ENCODE data around the gene DSCAML1.

Gene DSCAML1

GRCh38 chr11:117789241-117789640 is 7.8 kb downstream of the DSCAML1 start:
- Histone ChIP-seq H3K27ac (ENCODE audit: low read depth, low read length) (no peak overlapping the region), H3K4me3 (ENCODE audit: low read depth, low read length) (no peak overlapping the region), H3K4me1 (ENCODE audit: control insufficient read depth, insufficient read depth, low read length) (no peaks in the 10 kb centered on the region), H3K9me3 (ENCODE audit: control insufficient read depth, insufficient read depth, low read length) (no peaks in the 10 kb centered on the region), H3K27me3 (ENCODE audit: control insufficient read depth, insufficient read depth, low read length) (peaks cover 19% of the 10 kb centered on the region), H3K36me3 (ENCODE audit: control insufficient read depth, insufficient read depth, low read length) (no peaks in the 10 kb centered on the region), H3K9ac (ENCODE audit: low read depth, low read length) (no peak overlapping the region)

- H3K4me3 ChIP-seq (ENCODE audit: low read depth, low read length), result no peak overlapping the region
- 0 out of 2 replicates have a peak, but pooled peaks cover 3% of the 10 kb centered on the region for H3K27me3 ChIP-seq (ENCODE audit: control insufficient read depth, insufficient read depth, low read length)
- no peak overlapping the region for H3K27ac ChIP-seq (ENCODE audit: low read depth, low read length)
Measured at GRCh38 chr11:117786135-117786870, 10.7 kb downstream of the DSCAML1 start.

GRCh38 chr11:117782101-117782500 is 14.9 kb downstream of the DSCAML1 start:
- Histone ChIP-seq H3K4me3 (ENCODE audit: low read depth, low read length) (no peak overlapping the region), H3K36me3 (ENCODE audit: control insufficient read depth, insufficient read depth, low read length) (no peaks in the 10 kb centered on the region), H3K27me3 (ENCODE audit: control insufficient read depth, insufficient read depth, low read length) (no peaks in the 10 kb centered on the region), H3K4me1 (ENCODE audit: control insufficient read depth, insufficient read depth, low read length) (no peaks in the 10 kb centered on the region), H3K9ac (ENCODE audit: low read depth, low read length) (no peak overlapping the region), H3K9me3 (ENCODE audit: control insufficient read depth, insufficient read depth, low read length) (no peaks in the 10 kb centered on the region), H3K27ac (ENCODE audit: low read depth, low read length) (no peak overlapping the region)

More at GRCh38 chr11:117786135-117786870, 10.7 kb downstream of the DSCAML1 start:
- Histone ChIP-seq H3K9me3 (ENCODE audit: control insufficient read depth, insufficient read depth, low read length) (no peaks in the 10 kb centered on the region), H3K36me3 (ENCODE audit: control insufficient read depth, insufficient read depth, low read length) (no peaks in the 10 kb centered on the region), H3K9ac (ENCODE audit: low read depth, low read length) (no peak overlapping the region), H3K4me1 (ENCODE audit: control insufficient read depth, insufficient read depth, low read length) (no peaks in the 10 kb centered on the region)

- Histone ChIP-seq H3K4me1 (ENCODE audit: control insufficient read depth, insufficient read depth, low read length) (no peaks in the 10 kb centered on the region), H3K9ac (ENCODE audit: low read depth, low read length) (no peak overlapping the region), H3K27me3 (ENCODE audit: control insufficient read depth, insufficient read depth, low read length) (no peaks in the 10 kb centered on the region)
Measured at GRCh38 chr11:117781627-117782026, 15.4 kb downstream of the DSCAML1 start.

GRCh38 chr11:117780456-117780855 is 16.6 kb downstream of the DSCAML1 start:
- no peak overlapping the region for H3K9ac ChIP-seq (ENCODE audit: low read depth, low read length)
- no peaks in the 10 kb centered on the region for H3K36me3 ChIP-seq (ENCODE audit: control insufficient read depth, insufficient read depth, low read length)
- no peak overlapping the region for H3K4me3 ChIP-seq (ENCODE audit: low read depth, low read length)
- no peak overlapping the region for H3K27ac ChIP-seq (ENCODE audit: low read depth, low read length)
- H3K9me3 ChIP-seq (ENCODE audit: control insufficient read depth, insufficient read depth, low read length), result no peaks in the 10 kb centered on the region
- no peaks in the 10 kb centered on the region; the same call in 1 of the 2 replicates for H3K27me3 ChIP-seq (ENCODE audit: control insufficient read depth, insufficient read depth, low read length)
- H3K4me1 ChIP-seq (ENCODE audit: control insufficient read depth, insufficient read depth, low read length), result no peaks in the 10 kb centered on the region

More at GRCh38 chr11:117781627-117782026, 15.4 kb downstream of the DSCAML1 start:
- Histone ChIP-seq H3K9me3 (ENCODE audit: control insufficient read depth, insufficient read depth, low read length) (no peaks in the 10 kb centered on the region), H3K27ac (ENCODE audit: low read depth, low read length) (no peak overlapping the region), H3K4me3 (ENCODE audit: low read depth, low read length) (no peak overlapping the region), H3K36me3 (ENCODE audit: control insufficient read depth, insufficient read depth, low read length) (no peaks in the 10 kb centered on the region)

- Histone ChIP-seq H3K9ac (ENCODE audit: low read depth, low read length) (no peak overlapping the region), H3K9me3 (ENCODE audit: control insufficient read depth, insufficient read depth, low read length) (no peaks in the 10 kb centered on the region), H3K4me3 (ENCODE audit: low read depth, low read length) (no peak overlapping the region), H3K27ac (ENCODE audit: low read depth, low read length) (no peak overlapping the region), H3K27me3 (ENCODE audit: control insufficient read depth, insufficient read depth, low read length) (no peaks in the 10 kb centered on the region; the same call in 1 of the 2 replicates), H3K4me1 (ENCODE audit: control insufficient read depth, insufficient read depth, low read length) (no peaks in the 10 kb centered on the region), H3K36me3 (ENCODE audit: control insufficient read depth, insufficient read depth, low read length) (no peaks in the 10 kb centered on the region)
Measured at GRCh38 chr11:117774553-117774952, 22.5 kb downstream of the DSCAML1 start.

- Histone ChIP-seq H3K27ac (ENCODE audit: low read depth, low read length) (no peak overlapping the region), H3K4me1 (ENCODE audit: control insufficient read depth, insufficient read depth, low read length) (no peaks in the 10 kb centered on the region), H3K9ac (ENCODE audit: low read depth, low read length) (no peak overlapping the region), H3K27me3 (ENCODE audit: control insufficient read depth, insufficient read depth, low read length) (no peaks in the 10 kb centered on the region; the same call in 1 of the 2 replicates), H3K4me3 (ENCODE audit: low read depth, low read length) (no peak overlapping the region), H3K9me3 (ENCODE audit: control insufficient read depth, insufficient read depth, low read length) (no peaks in the 10 kb centered on the region), H3K36me3 (ENCODE audit: control insufficient read depth, insufficient read depth, low read length) (no peaks in the 10 kb centered on the region)
Measured at GRCh38 chr11:117772360-117772759, 24.7 kb downstream of the DSCAML1 start.

- no peaks in the 10 kb centered on the region for H3K9me3 ChIP-seq (ENCODE audit: control insufficient read depth, insufficient read depth, low read length)
- no peak overlapping the region for H3K9ac ChIP-seq (ENCODE audit: low read depth, low read length)
- no peaks in the 10 kb centered on the region for H3K36me3 ChIP-seq (ENCODE audit: control insufficient read depth, insufficient read depth, low read length)
- no peak overlapping the region for H3K4me3 ChIP-seq (ENCODE audit: low read depth, low read length)
- H3K27ac ChIP-seq (ENCODE audit: low read depth, low read length), result no peak overlapping the region
- no peaks in the 10 kb centered on the region; the same call in 1 of the 2 replicates for H3K27me3 ChIP-seq (ENCODE audit: control insufficient read depth, insufficient read depth, low read length)
- no peaks in the 10 kb centered on the region for H3K4me1 ChIP-seq (ENCODE audit: control insufficient read depth, insufficient read depth, low read length)
Measured at GRCh38 chr11:117771841-117772240, 25.2 kb downstream of the DSCAML1 start.

- Histone ChIP-seq H3K4me3 (ENCODE audit: low read depth, low read length) (no peak overlapping the region), H3K36me3 (ENCODE audit: control insufficient read depth, insufficient read depth, low read length) (no peaks in the 10 kb centered on the region), H3K9me3 (ENCODE audit: control insufficient read depth, insufficient read depth, low read length) (no peaks in the 10 kb centered on the region), H3K9ac (ENCODE audit: low read depth, low read length) (no peak overlapping the region), H3K27me3 (ENCODE audit: control insufficient read depth, insufficient read depth, low read length) (no peaks in the 10 kb centered on the region; the same call in 1 of the 2 replicates), H3K4me1 (ENCODE audit: control insufficient read depth, insufficient read depth, low read length) (no peaks in the 10 kb centered on the region), H3K27ac (ENCODE audit: low read depth, low read length) (no peak overlapping the region)
Measured at GRCh38 chr11:117771197-117771596, 25.8 kb downstream of the DSCAML1 start.

GRCh38 chr11:117770061-117770460 is 27.0 kb downstream of the DSCAML1 start:
- H3K9me3 ChIP-seq (ENCODE audit: control insufficient read depth, insufficient read depth, low read length), result no peaks in the 10 kb centered on the region
- no peaks in the 10 kb centered on the region for H3K36me3 ChIP-seq (ENCODE audit: control insufficient read depth, insufficient read depth, low read length)
- H3K27ac ChIP-seq (ENCODE audit: low read depth, low read length), result no peak overlapping the region
- no peak overlapping the region for H3K9ac ChIP-seq (ENCODE audit: low read depth, low read length)
- H3K27me3 ChIP-seq (ENCODE audit: control insufficient read depth, insufficient read depth, low read length), result no peaks in the 10 kb centered on the region
- no peak overlapping the region for H3K4me3 ChIP-seq (ENCODE audit: low read depth, low read length)
- no peaks in the 10 kb centered on the region for H3K4me1 ChIP-seq (ENCODE audit: control insufficient read depth, insufficient read depth, low read length)

GRCh38 chr11:117769533-117769932 is 27.5 kb downstream of the DSCAML1 start:
- H3K27me3 ChIP-seq (ENCODE audit: control insufficient read depth, insufficient read depth, low read length), result no peaks in the 10 kb centered on the region
- H3K4me1 ChIP-seq (ENCODE audit: control insufficient read depth, insufficient read depth, low read length), result no peaks in the 10 kb centered on the region
- H3K9ac ChIP-seq (ENCODE audit: low read depth, low read length), result no peak overlapping the region
- H3K27ac ChIP-seq (ENCODE audit: low read depth, low read length), result no peak overlapping the region
- no peaks in the 10 kb centered on the region for H3K36me3 ChIP-seq (ENCODE audit: control insufficient read depth, insufficient read depth, low read length)
- no peaks in the 10 kb centered on the region for H3K9me3 ChIP-seq (ENCODE audit: control insufficient read depth, insufficient read depth, low read length)
- H3K4me3 ChIP-seq (ENCODE audit: low read depth, low read length), result no peak overlapping the region

Data from HUES48 (cell line).